ENCODE measurements around the gene ZNF407.

- TF ChIP-seq CTCF (IDR thresholded peaks at IDR 0.05 in 8 of 11, conservative IDR thresholded peaks at IDR 0.05 in 3 of 11) (no peak), POLR2A (IDR thresholded peaks at IDR 0.05) (no peak)
Measured at GRCh38 chr18:74742573-74743243, 145.0 kb downstream of the ZNF407 start.
